ENCODE data around the gene ISOC2. TPM values are rescaled to one million over a fixed set of nuclear protein-coding genes. Genes with fewer than 3 reads are reported as not detected.

ISOC2 gene
- total RNA-seq, 1 donor from 2014 or later = 14.8 TPM

- peaks cover 17% of the 10 kb centered on the region for H3K27me3 Mint-ChIP-seq (ENCODE audit: insufficient read depth, low read depth)
- H3K79me2 ChIP-seq (ENCODE audit: low read depth) = no peaks in the 10 kb centered on the region
- peaks cover 4% of the 10 kb centered on the region for H3K36me3 Mint-ChIP-seq
- no peak overlapping the region for H3K4me3 Mint-ChIP-seq
- H3K27ac Mint-ChIP-seq = no peak overlapping the region
- no peaks in the 10 kb centered on the region for H3K36me3 ChIP-seq
- no peaks in the 10 kb centered on the region for H3K9me3 ChIP-seq (ENCODE audit: low read depth)
- no peak overlapping the region for H3K27ac ChIP-seq
- peaks cover 9% of the 10 kb centered on the region for H4K20me1 ChIP-seq (ENCODE audit: low read depth)
- H3K4me1 Mint-ChIP-seq = no peaks in the 10 kb centered on the region
- H2AFZ ChIP-seq (replicated peaks) = no peak overlapping the region
- H3K4me3 ChIP-seq = no peak overlapping the region
- no peak overlapping the region for H3K9ac ChIP-seq
- H3K4me2 ChIP-seq = no peak overlapping the region
- H3K4me1 ChIP-seq = no peaks in the 10 kb centered on the region
- H3K27me3 ChIP-seq = peaks cover 13% of the 10 kb centered on the region
- H3F3A ChIP-seq (ENCODE audit: low read depth) = peaks cover 20% of the 10 kb centered on the region
- TF ChIP-seq EZH2phosphoT487 (IDR thresholded peaks at IDR 0.05) (no peak), EZH2 (IDR thresholded peaks at IDR 0.05) (no peak), CTCF (IDR thresholded peaks at IDR 0.05) (no peak)
- no peak for DNase-seq (ENCODE audit: low spot score)
- H3K9me3 Mint-ChIP-seq = peaks cover 2% of the 10 kb centered on the region
Observed at GRCh38 chr19:55433292-55433691, 28.1 kb downstream of the ISOC2 start.

GRCh38 chr19:55432241-55432959 lies 29.0 kb downstream of the ISOC2 start:
- Histone ChIP-seq H3K9ac (no peak overlapping the region), H2AFZ (replicated peaks) (no peak overlapping the region), H4K20me1 (ENCODE audit: low read depth) (no peaks in the 10 kb centered on the region), H3K27ac (no peak overlapping the region), H3F3A (ENCODE audit: low read depth) (peaks cover 20% of the 10 kb centered on the region), H3K4me1 (no peaks in the 10 kb centered on the region), H3K4me2 (no peak overlapping the region), H3K36me3 (no peaks in the 10 kb centered on the region), H3K79me2 (ENCODE audit: low read depth) (no peaks in the 10 kb centered on the region), H3K9me3 (ENCODE audit: low read depth) (no peaks in the 10 kb centered on the region), H3K4me3 (no peak overlapping the region), H3K27me3 (peaks cover 4% of the 10 kb centered on the region)
- peaks cover 11% of the 10 kb centered on the region for H3K27me3 Mint-ChIP-seq (ENCODE audit: insufficient read depth, low read depth)
- TF ChIP-seq CTCF (IDR thresholded peaks at IDR 0.05) (no peak), EZH2 (IDR thresholded peaks at IDR 0.05) (no peak), EZH2phosphoT487 (IDR thresholded peaks at IDR 0.05) (no peak)
- no peak for DNase-seq (ENCODE audit: low spot score)
- peaks cover 2% of the 10 kb centered on the region for H3K9me3 Mint-ChIP-seq
- H3K4me3 Mint-ChIP-seq = peak overlapping the region; percentile 12
- H3K4me1 Mint-ChIP-seq = no peaks in the 10 kb centered on the region
- H3K36me3 Mint-ChIP-seq = peaks cover 4% of the 10 kb centered on the region
- H3K27ac Mint-ChIP-seq = no peak overlapping the region

GRCh38 chr19:55431183-55431582 lies 30.3 kb downstream of the ISOC2 start:
- H3K4me3 ChIP-seq = no peak overlapping the region
- Mint-ChIP-seq H3K36me3 (peaks cover 4% of the 10 kb centered on the region), H3K4me1 (no peaks in the 10 kb centered on the region), H3K27me3 (ENCODE audit: insufficient read depth, low read depth) (peaks cover 6% of the 10 kb centered on the region), H3K27ac (no peak overlapping the region), H3K9me3 (peaks cover 2% of the 10 kb centered on the region), H3K4me3 (peak overlapping the region; percentile 39)
- DNase-seq (ENCODE audit: low spot score) = no peak
- H3K4me1 ChIP-seq = no peaks in the 10 kb centered on the region
- no peaks in the 10 kb centered on the region for H3K9me3 ChIP-seq (ENCODE audit: low read depth)
- no peak overlapping the region for H2AFZ ChIP-seq (replicated peaks)
- no peaks in the 10 kb centered on the region for H4K20me1 ChIP-seq (ENCODE audit: low read depth)
- H3K4me2 ChIP-seq = no peak overlapping the region
- H3K79me2 ChIP-seq (ENCODE audit: low read depth) = no peaks in the 10 kb centered on the region
- H3K27ac ChIP-seq = no peak overlapping the region
- no peaks in the 10 kb centered on the region for H3K36me3 ChIP-seq
- peaks cover 4% of the 10 kb centered on the region for H3K27me3 ChIP-seq
- H3F3A ChIP-seq (ENCODE audit: low read depth) = peaks cover 12% of the 10 kb centered on the region
- H3K9ac ChIP-seq = no peak overlapping the region
- TF ChIP-seq CTCF (IDR thresholded peaks at IDR 0.05) (no peak), EZH2phosphoT487 (IDR thresholded peaks at IDR 0.05) (no peak), EZH2 (IDR thresholded peaks at IDR 0.05) (no peak)
